Measurements from ENCODE around the gene MED25. TPM values are rescaled to one million over a fixed set of nuclear protein-coding genes. Genes with fewer than 3 reads are reported as not detected.

Gene MED25
- total and polyA plus RNA-seq, 2 of the 8 experiments (the other 6 are each of a cell fraction or from before 2014, with no cell fraction given), result 21.6 to 71.4 TPM

DNA sequence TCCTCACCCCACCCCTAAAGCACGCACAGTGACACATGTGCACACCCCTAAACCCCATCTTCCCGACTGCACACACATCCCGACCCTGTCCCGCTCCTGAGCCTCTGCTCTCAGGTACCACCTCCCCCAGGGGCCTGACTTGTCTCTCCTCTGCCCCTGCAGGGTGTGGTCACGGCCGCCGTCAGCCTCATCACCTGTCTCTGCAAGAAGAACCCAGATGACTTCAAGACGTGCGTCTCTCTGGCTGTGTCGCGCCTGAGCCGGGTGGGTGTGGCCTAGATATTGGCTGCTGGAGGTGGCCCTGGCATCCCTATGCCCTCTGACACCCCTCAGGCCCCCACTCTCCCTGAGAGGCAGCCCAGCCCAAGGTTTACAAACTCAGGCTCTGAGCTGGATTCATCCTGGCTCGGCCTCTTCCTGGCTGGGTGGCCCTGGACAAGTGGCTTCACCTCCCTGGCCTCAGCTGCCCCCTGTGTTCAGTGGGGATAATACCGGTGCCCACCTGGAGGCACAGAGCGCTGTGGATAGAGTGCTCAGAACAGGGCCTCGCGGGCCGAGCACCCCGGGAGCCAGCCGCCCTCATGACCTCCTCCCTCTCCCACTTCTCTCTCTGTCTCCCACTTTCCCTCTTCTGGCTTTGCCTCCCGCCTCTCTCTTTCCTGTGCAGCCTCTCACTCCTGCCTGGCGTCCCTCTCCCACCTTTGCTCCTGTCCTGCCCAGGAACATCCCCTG, 25.1 kb upstream of the MED25 start:
- Histone ChIP-seq H2BK120ac (replicated peaks; ENCODE audit: low read depth, low read length) (no peak overlapping the region), H3K4me1 (replicated peaks in 1 of 4; ENCODE audit: control insufficient read depth in 3 of 4, insufficient read depth in 4 of 4, low read length in 3 of 4) (no peaks in the 10 kb centered on the region), H4K5ac (ENCODE audit: insufficient read length, low read depth, low read length) (no peak overlapping the region), H3K9me3 (ENCODE audit: insufficient read depth in 2 of 2, low read depth in 1 of 2, low read length in 1 of 2) (no peaks in the 10 kb centered on the region), H3K4me3 (ENCODE audit: extremely low read depth in 1 of 4, insufficient read depth in 2 of 4, low read depth in 3 of 4, low read length in 4 of 4) (no peak overlapping the region), H3K27me3 (replicated peaks in 1 of 4; ENCODE audit: control insufficient read depth in 3 of 4, extremely low read depth in 1 of 4, insufficient read depth in 3 of 4, low read length in 3 of 4) (no peaks in the 10 kb centered on the region), H4K8ac (ENCODE audit: extremely low read depth, insufficient read depth, low read length) (no peak overlapping the region), H2BK5ac (ENCODE audit: low read depth, low read length) (no peak overlapping the region), H3K9ac (replicated peaks in 1 of 4; ENCODE audit: extremely low read depth in 1 of 4, low read depth in 3 of 4, low read length in 3 of 4) (no peak overlapping the region), H3K79me2 (ENCODE audit: control insufficient read depth in 1 of 2, insufficient read depth in 2 of 2, low read length in 2 of 2) (no peaks in the 10 kb centered on the region; a peak in 1 of 4 replicates), H3K27ac (ENCODE audit: low read depth, low read length) (no peak overlapping the region; the same call in 1 of the 2 replicates), H2BK12ac (ENCODE audit: low read depth, low read length) (no peak overlapping the region), H3K4ac (replicated peaks; ENCODE audit: insufficient read length, low read depth, low read length) (no peak overlapping the region), H2BK15ac (ENCODE audit: low read length) (no peak overlapping the region), H3K14ac (ENCODE audit: insufficient read length) (no peak overlapping the region), H2BK20ac (ENCODE audit: low read length) (no peak overlapping the region), H3K79me1 (ENCODE audit: low read depth, low read length) (peaks cover 3% of the 10 kb centered on the region), H3K18ac (ENCODE audit: extremely low read depth, low read length) (no peak overlapping the region), H3K4me2 (ENCODE audit: insufficient read depth in 1 of 2, low read depth in 2 of 2, low read length in 2 of 2) (no peak overlapping the region), H2AK5ac (ENCODE audit: low read depth, low read length) (no peak overlapping the region), H3K56ac (replicated peaks; ENCODE audit: insufficient read length, low read depth, low read length) (no peak overlapping the region), H4K91ac (replicated peaks; ENCODE audit: insufficient read length, low read length) (no peak overlapping the region), H3K36me3 (ENCODE audit: control insufficient read depth in 2 of 4, insufficient read depth in 4 of 4, low read length in 3 of 4) (peaks cover 6 to 45% (median 24%) of the 10 kb centered on the region in 4 experiments; a peak in 7 of 8 replicates), H3K23ac (ENCODE audit: insufficient read length) (no peak overlapping the region), H2AFZ (ENCODE audit: low read length) (no peak overlapping the region), H3K23me2 (ENCODE audit: low read depth, low read length) (no peaks in the 10 kb centered on the region), H4K20me1 (replicated peaks in 1 of 2; ENCODE audit: control insufficient read depth in 1 of 2, insufficient read depth in 2 of 2, low read length in 2 of 2) (peaks cover 4 to 16% of the 10 kb centered on the region in 2 experiments)
- TF ChIP-seq EGR1 (IDR thresholded peaks at IDR 0.05; ENCODE audit: borderline replicate concordance, low read depth, low read length) (no peak), ATF3 (IDR thresholded peaks at IDR 0.05; ENCODE audit: insufficient read depth, low read depth, low read length) (no peak), MAX (IDR thresholded peaks at IDR 0.05) (no peak), SRF (IDR thresholded peaks at IDR 0.05; ENCODE audit: low read depth, low read length) (no peak), RNF2 (IDR thresholded peaks at IDR 0.05; ENCODE audit: borderline replicate concordance, low read depth, low read length, missing control alignments, poor library complexity, severe bottlenecking) (no peak), TCF12 (IDR thresholded peaks at IDR 0.05; ENCODE audit: low read depth, low read length) (no peak)
- ChIA-PET POLR2A (ENCODE audit: partially characterized antibody) (interaction anchor here (0.6 to 1.1 kb wide), 2 partner anchors 22 to 166 kb away, joined by 3 to 4 read pairs; no protein-coding TSS in a partner anchor), CTCF (ENCODE audit: partially characterized antibody) (interaction anchor here (0.8 to 1.6 kb wide), 7 partner anchors 9 to 256 kb away, joined by 3 to 7 read pairs (median 3); no protein-coding TSS in a partner anchor)
- no peak for DNase-seq (ENCODE audit: low read depth in 1 of 2, low spot score in 2 of 2)
- 94% methylated on average over 22 of the region's 22 CpGs; no CpG with 5 or more reads in 1 of the 2 experiments for WGBS, 2 experiments (ENCODE audit: extremely low coverage in 1 of 2, insufficient coverage in 1 of 2, insufficient read length in 1 of 2, insufficient replicate concordance in 2 of 2, low coverage in 1 of 2, low lambda C conversion rate in 2 of 2, missing lambda C conversion rate in 1 of 2)
- FAIRE-seq, result no peak
